Loucy (cell line): ENCODE results near the gene RACK1.

Source experiments
- CTCF ChIP-seq: fragments of 200-600 bp; sonication (generic); conservative IDR thresholded peaks from 2 replicates; pipeline ENCODE4 v1.5.1; 2014; ENCODE audit warnings: mild to moderate bottlenecking, antibody characterized with exemption, low read length
- EZH2phosphoT487 ChIP-seq: fragments of 200-600 bp; IDR thresholded peaks from 2 replicates; pipeline ENCODE4 v1.6.1; 2018; ENCODE audit warnings: antibody characterized with exemption, mild to moderate bottlenecking, moderate library complexity, borderline replicate concordance

GRCh38 chr5:181261320-181262049, 17.8 kb upstream of the RACK1 start:
- TF ChIP-seq CTCF (no peak), EZH2phosphoT487 (no peak)
